ENCODE measurements around the gene GRIA1. TPM values are rescaled to one million over a fixed set of nuclear protein-coding genes. Genes with fewer than 3 reads are reported as not detected.

GRIA1 gene
- total RNA-seq, 1 experiment from 2014 or later, result 0.81 TPM

- TF ChIP-seq SMAD4 (CRISPR knock-in tag; IDR thresholded peaks at IDR 0.05) (no peak), PRRX2 (CRISPR knock-in tag; IDR thresholded peaks at IDR 0.05) (no peak), IRF2 (CRISPR knock-in tag; IDR thresholded peaks at IDR 0.05; ENCODE audit: borderline replicate concordance, low read depth) (no peak), SP1 (CRISPR knock-in tag; conservative IDR thresholded peaks at IDR 0.05) (no peak), ATF3 (CRISPR knock-in tag; conservative IDR thresholded peaks at IDR 0.05) (no peak), SMAD3 (CRISPR knock-in tag; IDR thresholded peaks at IDR 0.05; ENCODE audit: borderline replicate concordance) (no peak)
- TF ChIP-seq, protein P1, sequence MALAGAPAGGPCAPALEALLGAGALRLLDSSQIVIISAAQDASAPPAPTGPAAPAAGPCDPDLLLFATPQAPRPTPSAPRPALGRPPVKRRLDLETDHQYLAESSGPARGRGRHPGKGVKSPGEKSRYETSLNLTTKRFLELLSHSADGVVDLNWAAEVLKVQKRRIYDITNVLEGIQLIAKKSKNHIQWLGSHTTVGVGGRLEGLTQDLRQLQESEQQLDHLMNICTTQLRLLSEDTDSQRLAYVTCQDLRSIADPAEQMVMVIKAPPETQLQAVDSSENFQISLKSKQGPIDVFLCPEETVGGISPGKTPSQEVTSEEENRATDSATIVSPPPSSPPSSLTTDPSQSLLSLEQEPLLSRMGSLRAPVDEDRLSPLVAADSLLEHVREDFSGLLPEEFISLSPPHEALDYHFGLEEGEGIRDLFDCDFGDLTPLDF (CRISPR knock-in tag; IDR thresholded peaks at IDR 0.05), result no peak
- TF ChIP-seq, protein P2, sequence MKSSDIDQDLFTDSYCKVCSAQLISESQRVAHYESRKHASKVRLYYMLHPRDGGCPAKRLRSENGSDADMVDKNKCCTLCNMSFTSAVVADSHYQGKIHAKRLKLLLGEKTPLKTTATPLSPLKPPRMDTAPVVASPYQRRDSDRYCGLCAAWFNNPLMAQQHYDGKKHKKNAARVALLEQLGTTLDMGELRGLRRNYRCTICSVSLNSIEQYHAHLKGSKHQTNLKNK (CRISPR knock-in tag; IDR thresholded peaks at IDR 0.05), result no peak
- TF ChIP-seq, protein P3, sequence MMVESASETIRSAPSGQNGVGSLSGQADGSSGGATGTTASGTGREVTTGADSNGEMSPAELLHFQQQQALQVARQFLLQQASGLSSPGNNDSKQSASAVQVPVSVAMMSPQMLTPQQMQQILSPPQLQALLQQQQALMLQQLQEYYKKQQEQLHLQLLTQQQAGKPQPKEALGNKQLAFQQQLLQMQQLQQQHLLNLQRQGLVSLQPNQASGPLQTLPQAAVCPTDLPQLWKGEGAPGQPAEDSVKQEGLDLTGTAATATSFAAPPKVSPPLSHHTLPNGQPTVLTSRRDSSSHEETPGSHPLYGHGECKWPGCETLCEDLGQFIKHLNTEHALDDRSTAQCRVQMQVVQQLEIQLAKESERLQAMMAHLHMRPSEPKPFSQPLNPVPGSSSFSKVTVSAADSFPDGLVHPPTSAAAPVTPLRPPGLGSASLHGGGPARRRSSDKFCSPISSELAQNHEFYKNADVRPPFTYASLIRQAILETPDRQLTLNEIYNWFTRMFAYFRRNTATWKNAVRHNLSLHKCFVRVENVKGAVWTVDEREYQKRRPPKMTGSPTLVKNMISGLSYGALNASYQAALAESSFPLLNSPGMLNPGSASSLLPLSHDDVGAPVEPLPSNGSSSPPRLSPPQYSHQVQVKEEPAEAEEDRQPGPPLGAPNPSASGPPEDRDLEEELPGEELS (CRISPR knock-in tag; IDR thresholded peaks at IDR 0.05), result no peak
- Mint-ChIP-seq H3K4me3 (no peak overlapping the region), H3K9me3 (peaks cover 16% of the 10 kb centered on the region), H3K4me1 (no peaks in the 10 kb centered on the region), H3K36me3 (no peaks in the 10 kb centered on the region), H3K27ac (no peak overlapping the region), H3K27me3 (ENCODE audit: low read depth) (no peaks in the 10 kb centered on the region)
- POLR2A ChIA-PET, result no interaction called here
- CTCF ChIA-PET, result no interaction called here
- ATAC-seq, result no peak
- no peak for DNase-seq (ENCODE audit: low spot score)
Measured at GRCh38 chr5:153559926-153560325, 69.5 kb downstream of the GRIA1 start.

- Mint-ChIP-seq H3K4me3 (no peak overlapping the region), H3K36me3 (no peaks in the 10 kb centered on the region), H3K9me3 (peaks cover 16% of the 10 kb centered on the region), H3K27ac (no peak overlapping the region; the same call in 1 of the 2 replicates), H3K4me1 (no peaks in the 10 kb centered on the region), H3K27me3 (ENCODE audit: low read depth) (no peaks in the 10 kb centered on the region)
- TF ChIP-seq NFATC4 (CRISPR knock-in tag; IDR thresholded peaks at IDR 0.05) (no peak), AR (CRISPR knock-in tag; IDR thresholded peaks at IDR 0.05) (no peak), CREM (CRISPR knock-in tag; IDR thresholded peaks at IDR 0.05) (no peak), IRF2 (CRISPR knock-in tag; IDR thresholded peaks at IDR 0.05; ENCODE audit: borderline replicate concordance, low read depth) (no peak), GTF2I (CRISPR knock-in tag; conservative IDR thresholded peaks at IDR 0.05) (no peak), RELA (CRISPR knock-in tag; IDR thresholded peaks at IDR 0.05; ENCODE audit: borderline replicate concordance) (no peak), USF2 (CRISPR knock-in tag; IDR thresholded peaks at IDR 0.05) (no peak)
- CTCF ChIA-PET, result no interaction called here
- POLR2A ChIA-PET, result no interaction called here
- DNase-seq (ENCODE audit: low spot score) (no peak), ATAC-seq (no peak)
Measured at GRCh38 chr5:153562189-153562588, 71.7 kb downstream of the GRIA1 start.

GRCh38 chr5:153565822-153566221 lies 75.4 kb downstream of the GRIA1 start:
- H3K27me3 Mint-ChIP-seq (ENCODE audit: low read depth), result no peaks in the 10 kb centered on the region
- DNase-seq (ENCODE audit: low spot score), result no peak
- CTCF ChIA-PET, result no interaction called here
- no peaks in the 10 kb centered on the region for H3K36me3 Mint-ChIP-seq
- ATAC-seq, result no peak
- TF ChIP-seq, protein P4, sequence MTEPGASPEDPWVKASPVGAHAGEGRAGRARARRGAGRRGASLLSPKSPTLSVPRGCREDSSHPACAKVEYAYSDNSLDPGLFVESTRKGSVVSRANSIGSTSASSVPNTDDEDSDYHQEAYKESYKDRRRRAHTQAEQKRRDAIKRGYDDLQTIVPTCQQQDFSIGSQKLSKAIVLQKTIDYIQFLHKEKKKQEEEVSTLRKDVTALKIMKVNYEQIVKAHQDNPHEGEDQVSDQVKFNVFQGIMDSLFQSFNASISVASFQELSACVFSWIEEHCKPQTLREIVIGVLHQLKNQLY (CRISPR knock-in tag; IDR thresholded peaks at IDR 0.05), result no peak
- TF ChIP-seq IRF2 (CRISPR knock-in tag; IDR thresholded peaks at IDR 0.05; ENCODE audit: borderline replicate concordance, low read depth), result no peak
- no peak for TF ChIP-seq FOXK1 (CRISPR knock-in tag; IDR thresholded peaks at IDR 0.05)
- TF ChIP-seq ZNF671 (CRISPR knock-in tag; IDR thresholded peaks at IDR 0.05), result no peak
- POLR2A ChIA-PET, result no interaction called here
- no peaks in the 10 kb centered on the region for H3K4me1 Mint-ChIP-seq
- H3K4me3 Mint-ChIP-seq, result no peak overlapping the region
- no peak overlapping the region for H3K27ac Mint-ChIP-seq
- peaks cover 10% of the 10 kb centered on the region for H3K9me3 Mint-ChIP-seq

Data from WTC11 (cell line).